SK-N-SH (cell line): ENCODE results near the gene TPRKB. TPM values are rescaled to one million over a fixed set of nuclear protein-coding genes. Genes with fewer than 3 reads are reported as not detected.
A peak's percentile ranks its signal among the peaks of the same experiment; 100 is the strongest.
"Not testable (repeated sequence)": the region's sequence is repeated elsewhere in the genome, so short reads cannot be mapped to it uniquely, and the experiment has no call there.

Experiments
- CTCF ChIA-PET: fragments of 300-600, 350-600 bp; formaldehyde crosslinking; extraction: SDS; loops from one replicate; lab custom pipeline; 2021; lab: Yijun Ruan, JAX
- POLR2A ChIA-PET: fragments of 350-600 bp; sonication (Branson Sonifier 250); formaldehyde crosslinking; extraction: SDS; loops from one replicate; lab custom pipeline; 2020; ENCODE audit warnings: antibody characterized with exemption, inconsistent platforms; lab: Yijun Ruan, JAX
- DNase-seq: peaks from one replicate; pipeline ENCODE4 v3.0.0; 2012
- H2AFZ ChIP-seq: fragments of 200-600 bp; sonication (generic); 2 replicates; pipeline ENCODE4 v1.8.1; 2016; ENCODE audit warnings: antibody characterized with exemption, mild to moderate bottlenecking, low read depth
- H3F3A ChIP-seq: fragments of 200-600 bp; sonication (generic); replicated peaks from 2 replicates; pipeline ENCODE3; 2016; ENCODE audit warnings: antibody characterized with exemption, mild to moderate bottlenecking; ENCODE audit not compliant: insufficient read depth
- H3K27ac ChIP-seq, 2 experiments: fragments of 200-500 bp in 1 of 2; fragments of 200-600 bp in 1 of 2; sonication (Bioruptor generic) in 1 of 2; sonication (generic), shearing (Covaris generic) in 1 of 2; 2 replicates each; pipeline versions ENCODE4 v1.5.1 to v1.6.1; 2014 to 2016; ENCODE audit warnings: low read depth in 2 of 2, inconsistent platforms in 1 of 2, low read length in 1 of 2, mild to moderate bottlenecking in 1 of 2, mixed read lengths in 1 of 2
- H3K27me3 ChIP-seq: fragments of 200-600 bp; sonication (generic), shearing (Covaris generic); 2 replicates; pipeline ENCODE4 v1.6.1; 2016; ENCODE audit warnings: mixed run types; ENCODE audit not compliant: insufficient read depth
- H3K36me3 ChIP-seq, 2 experiments: fragments of 200-500 bp in 1 of 2; fragments of 200-600 bp in 1 of 2; sonication (Bioruptor generic) in 1 of 2; sonication (generic) in 1 of 2; replicated peaks in 1 of 2; 2 replicates each; pipeline versions ENCODE3 to v1.5.1; 2014 to 2016; ENCODE audit warnings: low read length in 1 of 2, mild to moderate bottlenecking in 1 of 2; ENCODE audit not compliant: insufficient read depth in 2 of 2, control insufficient read depth in 1 of 2
- H3K4me1 ChIP-seq, 2 experiments: fragments of 200-500 bp in 1 of 2; fragments of 200-600 bp in 1 of 2; sonication (Bioruptor generic) in 1 of 2; sonication (generic), shearing (Covaris generic) in 1 of 2; 2 replicates each; pipeline versions ENCODE4 v1.5.1 to v1.6.1; 2014 to 2016; ENCODE audit warnings: low read depth in 1 of 2, low read length in 1 of 2, mixed run types in 1 of 2; ENCODE audit not compliant: insufficient read depth in 2 of 2, control insufficient read depth in 1 of 2
- H3K4me2 ChIP-seq: fragments of 200-600 bp; sonication (generic), shearing (Covaris generic); 2 replicates; pipeline ENCODE4 v1.6.1; 2017; ENCODE audit warnings: mixed run types
- H3K4me3 ChIP-seq, 2 experiments: fragments of 200-500 bp in 1 of 2; fragments of 200-600 bp in 1 of 2; sonication (Bioruptor generic) in 1 of 2; sonication (generic), shearing (Covaris generic) in 1 of 2; 2 replicates each; pipeline versions ENCODE4 v1.5.1 to v1.8.1; 2014 to 2016; ENCODE audit warnings: low read depth in 2 of 2, inconsistent platforms in 1 of 2, low read length in 1 of 2, mild to moderate bottlenecking in 1 of 2, mixed read lengths in 1 of 2, moderate library complexity in 1 of 2
- H3K79me2 ChIP-seq: fragments of 200-600 bp; sonication (generic); 2 replicates; pipeline ENCODE4 v1.8.1; 2017; ENCODE audit warnings: mild to moderate bottlenecking; ENCODE audit not compliant: insufficient read depth
- H3K9ac ChIP-seq: fragments of 200-600 bp; sonication (generic); 2 replicates; pipeline ENCODE4 v1.6.1; 2017; ENCODE audit warnings: mixed run types
- H3K9me2 ChIP-seq: fragments of 200-600 bp; sonication (generic); 2 replicates; pipeline ENCODE4 v1.6.1; 2017; ENCODE audit warnings: mixed run types
- H3K9me3 ChIP-seq: fragments of 200-600 bp; sonication (generic); 2 replicates; pipeline ENCODE4 v1.6.1; 2017; ENCODE audit warnings: mixed run types, mild to moderate bottlenecking, moderate library complexity
- H4K20me1 ChIP-seq: fragments of 200-600 bp; sonication (generic); 2 replicates; pipeline ENCODE4 v1.6.1; 2017; ENCODE audit warnings: mild to moderate bottlenecking, mixed run types; ENCODE audit not compliant: insufficient read depth
- CHD2 ChIP-seq: fragments of 150-350 bp; IDR thresholded peaks from 2 replicates; pipeline ENCODE4 v1.6.1; 2018; ENCODE audit warnings: low read length; ENCODE audit not compliant: partially characterized antibody
- CTCF ChIP-seq: fragments of 200-600 bp; sonication (generic); IDR thresholded peaks from 2 replicates; pipeline ENCODE4 v1.6.1; 2017; ENCODE audit warnings: antibody characterized with exemption, mild to moderate bottlenecking, moderate library complexity
- ELF1 ChIP-seq: IDR thresholded peaks from 2 replicates; pipeline ENCODE4 v1.4.0; 2012
- EZH2phosphoT487 ChIP-seq: fragments of 200-600 bp; sonication (generic); IDR thresholded peaks from 2 replicates; pipeline ENCODE4 v1.6.1; 2017; ENCODE audit warnings: low read depth, mixed run types, mild to moderate bottlenecking, antibody characterized with exemption, moderate library complexity, borderline replicate concordance
- FOXJ3 ChIP-seq: sonication (generic); formaldehyde crosslinking; IDR thresholded peaks from 2 replicates; pipeline ENCODE4 v1.5.1; 2020; ENCODE audit warnings: mild to moderate bottlenecking, missing genetic modification reagents
- GABPA ChIP-seq: IDR thresholded peaks from 2 replicates; pipeline ENCODE4 v1.4.0; 2012; ENCODE audit warnings: low read depth, mild to moderate bottlenecking
- GATA2 ChIP-seq: sonication (generic); formaldehyde crosslinking; IDR thresholded peaks from 2 replicates; pipeline ENCODE4 v1.5.0; 2020; ENCODE audit warnings: mild to moderate bottlenecking, missing genetic modification reagents
- MAX ChIP-seq: IDR thresholded peaks from 2 replicates; pipeline ENCODE4 v1.4.0; 2012; ENCODE audit warnings: low read depth
- MXI1 ChIP-seq: IDR thresholded peaks from 2 replicates; pipeline ENCODE4 v1.6.1; 2012; ENCODE audit warnings: mild to moderate bottlenecking, low read depth, low read length, improper control_type of control experiment
- NRF1 ChIP-seq: IDR thresholded peaks from 2 replicates; pipeline ENCODE4 v1.6.1; 2012; ENCODE audit warnings: low read depth, mild to moderate bottlenecking, low read length
- POLR2AphosphoS5 ChIP-seq: IDR thresholded peaks from 2 replicates; pipeline ENCODE4 v1.6.1; 2012; ENCODE audit warnings: low read depth, low read length
- RAD21 ChIP-seq: IDR thresholded peaks from 2 replicates; pipeline ENCODE4 v1.6.1; 2012; ENCODE audit warnings: mild to moderate bottlenecking, low read length
- RCOR1 ChIP-seq: fragments of 150-350 bp; IDR thresholded peaks from 2 replicates; pipeline ENCODE4 v1.6.1; 2017; ENCODE audit warnings: antibody characterized with exemption, low read length
- RFX5 ChIP-seq: IDR thresholded peaks from 2 replicates; pipeline ENCODE4 v1.6.1; 2012; ENCODE audit warnings: mild to moderate bottlenecking, improper control_type of control experiment, low read length
- RXRA ChIP-seq: IDR thresholded peaks from 2 replicates; pipeline ENCODE4 v1.4.0; 2012; ENCODE audit warnings: low read depth, mild to moderate bottlenecking, borderline replicate concordance
- SIN3A ChIP-seq: IDR thresholded peaks from 2 replicates; pipeline ENCODE4 v1.6.1; 2012; ENCODE audit warnings: low read depth, mild to moderate bottlenecking, low read length, moderate library complexity, borderline replicate concordance
- SMC3 ChIP-seq: IDR thresholded peaks from 2 replicates; pipeline ENCODE4 v1.6.1; 2012; ENCODE audit warnings: low read depth, low read length, improper control_type of control experiment
- TAF1 ChIP-seq: IDR thresholded peaks from 2 replicates; pipeline ENCODE4 v1.6.1; 2012; ENCODE audit warnings: low read depth, mild to moderate bottlenecking, low read length, moderate library complexity, borderline replicate concordance
- TCF12 ChIP-seq: IDR thresholded peaks from 2 replicates; pipeline ENCODE4 v1.4.0; 2012
- TEAD4 ChIP-seq: IDR thresholded peaks from 2 replicates; pipeline ENCODE4 v1.4.0; 2012; ENCODE audit warnings: mild to moderate bottlenecking, borderline replicate concordance; ENCODE audit not compliant: insufficient read depth
- USF2 ChIP-seq: fragments of 150-350 bp; IDR thresholded peaks from 2 replicates; pipeline ENCODE4 v1.6.1; 2017; ENCODE audit warnings: antibody characterized with exemption, low read length, low read depth, borderline replicate concordance
- YY1 ChIP-seq: IDR thresholded peaks from 2 replicates; pipeline ENCODE4 v1.4.0; 2012; ENCODE audit warnings: low read depth, mild to moderate bottlenecking
- WGBS: methylation state at CpG from one replicate; pipeline ENCODE4 v1.1.6; 2017; ENCODE audit warnings: low lambda C conversion rate; 5-methylcytosine and 5-hydroxymethylcytosine counted together
- polyA plus RNA-seq, 3 experiments: library from polyadenylated mRNA; depleted of rRNA; stranded (reverse); fragments of >200 nt; gene quantifications; 2 replicates each; pipeline ENCODE4 v1.2.3, GENCODE V29; 2012

The TPRKB gene
- polyA plus RNA-seq, 1 of the 3 experiments (the other 2 are of a cell fraction) = 32.1 TPM

- peak within 1 kb of the TSS; percentile 70 to 82 for H3K27ac ChIP-seq
- H3K9me2 ChIP-seq = no peaks in the 10 kb centered on the region
- H3K9me3 ChIP-seq = no peaks in the 10 kb centered on the region
- peak within 1 kb of the TSS; percentile 88 to 98 for H3K4me3 ChIP-seq
- no peaks in the 10 kb centered on the region for H3F3A ChIP-seq
- H3K9ac ChIP-seq = peak within 1 kb of the TSS; percentile 86
- peak within 1 kb of the TSS; percentile 81 for H3K4me2 ChIP-seq
- DNase-seq = peak; percentile 92
- peaks cover 4 to 7% of the 10 kb centered on the region in 2 experiments; a peak in 2 of 4 replicates for H3K4me1 ChIP-seq
- no peaks in the 10 kb centered on the region for H3K27me3 ChIP-seq
- CTCF ChIA-PET = interaction anchor here (0.6 to 1.0 kb wide), 7 partner anchors 16 to 553 kb away, joined by 3 to 8 read pairs (median 4); no protein-coding TSS in a partner anchor
- H4K20me1 ChIP-seq = no peaks in the 10 kb centered on the region
- H3K79me2 ChIP-seq = peaks cover 39% of the 10 kb centered on the region
- H3K36me3 ChIP-seq = peaks cover 15 to 19% of the 10 kb centered on the region in 2 experiments
- POLR2A ChIA-PET = no interaction called here
- WGBS = 0% methylated on average over 9 of the region's 40 CpGs
- peak within 1 kb of the TSS; percentile 92 for H2AFZ ChIP-seq
- peak; percentile 88 for TF ChIP-seq MXI1
- no peak for TF ChIP-seq ELF1
- no peak for TF ChIP-seq EZH2phosphoT487
- TF ChIP-seq SMC3 = peak; percentile 42
- TF ChIP-seq YY1 = peak; percentile 52; the same call in 1 of the 2 replicates
- peak; percentile 81 for TF ChIP-seq NRF1
- peak; percentile 45 for TF ChIP-seq CHD2
- TF ChIP-seq MAX = peak; percentile 79
- TF ChIP-seq RAD21 = peak; percentile 59
- 0 out of 2 replicates have a peak, but pooled peaks have one; percentile 34 for TF ChIP-seq GABPA
- TF ChIP-seq SIN3A = 0 out of 2 replicates have a peak, but pooled peaks have one; percentile 60
- TF ChIP-seq RCOR1 = 0 out of 2 replicates have a peak, but pooled peaks have one; percentile 43
- peak; percentile 91 for TF ChIP-seq POLR2AphosphoS5
- TF ChIP-seq TEAD4 = no peak
- TF ChIP-seq FOXJ3 (CRISPR knock-in tag) = 0 out of 2 replicates have a peak, but pooled peaks have one; percentile 54
- no peak for TF ChIP-seq TCF12
- TF ChIP-seq RFX5 = 0 out of 2 replicates have a peak, but pooled peaks have one; percentile 24
- TF ChIP-seq CTCF = peak; percentile 86
- 0 out of 2 replicates have a peak, but pooled peaks have one; percentile 14 for TF ChIP-seq GATA2 (CRISPR knock-in tag)
- no peak for TF ChIP-seq RXRA
- TF ChIP-seq USF2 = no peak
- peak; percentile 60; the same call in 1 of the 2 replicates for TF ChIP-seq TAF1
Measured at GRCh38 chr2:73779467-73780236, 42.5 kb upstream of the TPRKB start, which contains the start of gene DUSP11. Gene DUSP11 (minus strand): TSS chr2:73780103. CDS start chr2:73779974, 129 bp downstream.

- H3K4me1 ChIP-seq, H3K9me2 ChIP-seq: not testable (repeated sequence)
- peak overlapping the region; percentile 88 to 98 for H3K4me3 ChIP-seq
Measured at GRCh38 chr2:73778867-73779466, 41.8 kb upstream of the TPRKB start.

More at GRCh38 chr2:73778867-73779466, 41.8 kb upstream of the TPRKB start:
- H3K27me3 ChIP-seq, H4K20me1 ChIP-seq, DNase-seq, H3F3A ChIP-seq, H3K9me3 ChIP-seq, POLR2A ChIA-PET: not testable (repeated sequence)
- peak overlapping the region in 1 of 2 experiments; percentile 70; a peak in 1 of 4 replicates for H3K27ac ChIP-seq
- 54% methylated on average over 18 of the region's 18 CpGs for WGBS
- H3K4me2 ChIP-seq = peak overlapping the region; percentile 81
- peaks cover 22 to 26% of the 10 kb centered on the region in 2 experiments for H3K36me3 ChIP-seq
- peak overlapping the region; percentile 86 for H3K9ac ChIP-seq
- peaks cover 45% of the 10 kb centered on the region for H3K79me2 ChIP-seq
- CTCF ChIA-PET = interaction anchor here (0.6 to 1.0 kb wide), 7 partner anchors 16 to 554 kb away, joined by 3 to 8 read pairs (median 4); no protein-coding TSS in a partner anchor
- peak overlapping the region; percentile 92 for H2AFZ ChIP-seq
